Kidney capillary endothelial cell (primary cell): ENCODE results near the gene OR51S1.
"Not testable (repeated sequence)": the region's sequence is repeated elsewhere in the genome, so short reads cannot be mapped to it uniquely, and the experiment has no call there.

Experiments used
- DNase-seq: peaks from one replicate; pipeline ENCODE4 v3.0.0-alpha.2; 2018; ENCODE audit warnings: low spot score

The OR51S1 gene

GRCh38 chr11:4804280-4804679 lies 44.7 kb downstream of the OR51S1 start, which contains the start of gene OR52R1:
OR52R1 (minus strand) TSS chr11:4804380; CDS start chr11:4804380, 0 bp downstream.
- no peak for DNase-seq

DNA sequence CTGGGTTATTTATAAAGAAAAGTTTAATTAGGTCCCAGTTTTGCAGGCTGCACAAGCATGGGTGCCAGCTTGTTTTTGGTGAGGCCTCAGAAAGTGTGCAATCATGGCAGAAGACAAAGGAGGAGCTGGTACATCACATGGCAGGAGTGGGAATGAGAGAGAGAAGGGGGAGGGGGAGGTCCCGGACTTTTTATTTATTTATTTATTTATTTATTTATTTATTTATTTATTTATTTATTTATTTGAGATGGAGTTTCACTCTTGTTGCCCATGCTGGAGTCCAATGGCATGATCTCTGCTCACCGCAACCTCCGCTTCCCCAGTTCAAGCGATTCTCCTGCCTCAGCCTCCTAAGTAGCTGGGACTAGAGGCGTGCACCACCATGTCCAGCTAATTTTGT lies 47.7 kb downstream of the OR51S1 start:
- DNase-seq = not testable (repeated sequence)

DNA sequence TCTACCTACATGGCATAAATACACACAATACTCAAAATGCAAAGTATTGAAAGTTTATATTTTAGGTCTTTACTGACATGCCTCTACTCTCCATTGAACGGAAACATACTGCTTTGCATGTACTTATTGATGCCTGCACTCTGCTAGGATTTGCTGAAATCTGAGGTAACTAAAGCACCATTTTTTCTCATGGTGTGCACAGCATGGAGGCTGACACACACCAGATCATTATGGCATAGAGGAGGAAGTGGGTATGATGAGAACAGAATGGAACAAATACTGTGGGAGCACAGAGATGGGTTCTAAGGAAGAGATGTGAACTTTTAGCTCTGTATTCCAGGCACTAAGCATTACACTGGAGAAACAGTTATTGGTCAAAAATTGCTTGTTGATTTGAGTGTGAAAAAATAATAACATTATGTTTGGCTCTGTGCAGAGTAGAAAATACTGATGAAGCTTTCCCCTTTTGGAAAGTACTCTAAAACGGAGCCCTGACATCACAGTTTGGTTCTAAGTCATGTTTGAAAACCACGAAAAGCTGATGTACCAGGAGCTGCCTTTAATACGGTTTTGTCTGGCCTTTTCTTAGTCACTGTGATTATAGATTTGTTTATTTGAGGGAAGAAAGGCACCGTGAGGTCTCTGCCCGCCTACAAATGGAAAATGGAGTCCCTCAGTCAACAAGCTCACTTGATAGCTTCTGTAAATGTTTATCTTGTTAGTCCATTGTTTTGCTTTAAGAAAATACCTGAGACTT lies 50.4 kb downstream of the OR51S1 start:
- no peak for DNase-seq
